ENCODE data around the gene USP47.

DNA sequence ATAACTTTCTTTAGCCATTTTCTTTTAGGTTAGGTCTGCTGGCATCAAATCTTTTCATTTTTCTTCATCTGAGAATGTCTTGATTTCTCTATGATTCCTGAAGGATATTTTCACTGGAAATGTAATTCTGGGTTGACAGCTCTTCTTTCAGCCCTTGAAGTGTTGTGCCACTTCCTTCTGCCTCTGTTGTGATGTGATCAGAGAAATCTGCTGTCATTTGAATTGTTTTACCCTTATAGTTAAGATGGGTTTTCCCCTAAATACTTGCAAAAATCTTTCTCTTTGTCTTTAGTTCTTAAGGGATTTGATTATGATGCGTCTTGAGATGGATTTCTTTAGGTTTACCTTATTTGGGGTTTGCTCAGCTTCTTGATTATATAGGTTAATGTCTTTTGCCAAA lies 23.0 kb downstream of the USP47 start:
- TF ChIP-seq ZNF571 (tag by site-specific recombination; IDR thresholded peaks at IDR 0.05) (no peak), ZNF274 (IDR thresholded peaks at IDR 0.05; ENCODE audit: low read length) (no peak), ZNF274 (tag by site-specific recombination; IDR thresholded peaks at IDR 0.05; ENCODE audit: borderline replicate concordance) (no peak), ZNF776 (tag by site-specific recombination; IDR thresholded peaks at IDR 0.05; ENCODE audit: borderline replicate concordance) (no peak), ZNF174 (tag by site-specific recombination; IDR thresholded peaks at IDR 0.05) (no peak), PRDM1 (tag by site-specific recombination; IDR thresholded peaks at IDR 0.05) (no peak)
- TF ChIP-seq, protein P1, sequence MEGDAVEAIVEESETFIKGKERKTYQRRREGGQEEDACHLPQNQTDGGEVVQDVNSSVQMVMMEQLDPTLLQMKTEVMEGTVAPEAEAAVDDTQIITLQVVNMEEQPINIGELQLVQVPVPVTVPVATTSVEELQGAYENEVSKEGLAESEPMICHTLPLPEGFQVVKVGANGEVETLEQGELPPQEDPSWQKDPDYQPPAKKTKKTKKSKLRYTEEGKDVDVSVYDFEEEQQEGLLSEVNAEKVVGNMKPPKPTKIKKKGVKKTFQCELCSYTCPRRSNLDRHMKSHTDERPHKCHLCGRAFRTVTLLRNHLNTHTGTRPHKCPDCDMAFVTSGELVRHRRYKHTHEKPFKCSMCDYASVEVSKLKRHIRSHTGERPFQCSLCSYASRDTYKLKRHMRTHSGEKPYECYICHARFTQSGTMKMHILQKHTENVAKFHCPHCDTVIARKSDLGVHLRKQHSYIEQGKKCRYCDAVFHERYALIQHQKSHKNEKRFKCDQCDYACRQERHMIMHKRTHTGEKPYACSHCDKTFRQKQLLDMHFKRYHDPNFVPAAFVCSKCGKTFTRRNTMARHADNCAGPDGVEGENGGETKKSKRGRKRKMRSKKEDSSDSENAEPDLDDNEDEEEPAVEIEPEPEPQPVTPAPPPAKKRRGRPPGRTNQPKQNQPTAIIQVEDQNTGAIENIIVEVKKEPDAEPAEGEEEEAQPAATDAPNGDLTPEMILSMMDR (tag by site-specific recombination; IDR thresholded peaks at IDR 0.05): no peak
- TF ChIP-seq, protein P2, sequence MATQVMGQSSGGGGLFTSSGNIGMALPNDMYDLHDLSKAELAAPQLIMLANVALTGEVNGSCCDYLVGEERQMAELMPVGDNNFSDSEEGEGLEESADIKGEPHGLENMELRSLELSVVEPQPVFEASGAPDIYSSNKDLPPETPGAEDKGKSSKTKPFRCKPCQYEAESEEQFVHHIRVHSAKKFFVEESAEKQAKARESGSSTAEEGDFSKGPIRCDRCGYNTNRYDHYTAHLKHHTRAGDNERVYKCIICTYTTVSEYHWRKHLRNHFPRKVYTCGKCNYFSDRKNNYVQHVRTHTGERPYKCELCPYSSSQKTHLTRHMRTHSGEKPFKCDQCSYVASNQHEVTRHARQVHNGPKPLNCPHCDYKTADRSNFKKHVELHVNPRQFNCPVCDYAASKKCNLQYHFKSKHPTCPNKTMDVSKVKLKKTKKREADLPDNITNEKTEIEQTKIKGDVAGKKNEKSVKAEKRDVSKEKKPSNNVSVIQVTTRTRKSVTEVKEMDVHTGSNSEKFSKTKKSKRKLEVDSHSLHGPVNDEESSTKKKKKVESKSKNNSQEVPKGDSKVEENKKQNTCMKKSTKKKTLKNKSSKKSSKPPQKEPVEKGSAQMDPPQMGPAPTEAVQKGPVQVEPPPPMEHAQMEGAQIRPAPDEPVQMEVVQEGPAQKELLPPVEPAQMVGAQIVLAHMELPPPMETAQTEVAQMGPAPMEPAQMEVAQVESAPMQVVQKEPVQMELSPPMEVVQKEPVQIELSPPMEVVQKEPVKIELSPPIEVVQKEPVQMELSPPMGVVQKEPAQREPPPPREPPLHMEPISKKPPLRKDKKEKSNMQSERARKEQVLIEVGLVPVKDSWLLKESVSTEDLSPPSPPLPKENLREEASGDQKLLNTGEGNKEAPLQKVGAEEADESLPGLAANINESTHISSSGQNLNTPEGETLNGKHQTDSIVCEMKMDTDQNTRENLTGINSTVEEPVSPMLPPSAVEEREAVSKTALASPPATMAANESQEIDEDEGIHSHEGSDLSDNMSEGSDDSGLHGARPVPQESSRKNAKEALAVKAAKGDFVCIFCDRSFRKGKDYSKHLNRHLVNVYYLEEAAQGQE (tag by site-specific recombination; IDR thresholded peaks at IDR 0.05): no peak
- TF ChIP-seq, protein P3, sequence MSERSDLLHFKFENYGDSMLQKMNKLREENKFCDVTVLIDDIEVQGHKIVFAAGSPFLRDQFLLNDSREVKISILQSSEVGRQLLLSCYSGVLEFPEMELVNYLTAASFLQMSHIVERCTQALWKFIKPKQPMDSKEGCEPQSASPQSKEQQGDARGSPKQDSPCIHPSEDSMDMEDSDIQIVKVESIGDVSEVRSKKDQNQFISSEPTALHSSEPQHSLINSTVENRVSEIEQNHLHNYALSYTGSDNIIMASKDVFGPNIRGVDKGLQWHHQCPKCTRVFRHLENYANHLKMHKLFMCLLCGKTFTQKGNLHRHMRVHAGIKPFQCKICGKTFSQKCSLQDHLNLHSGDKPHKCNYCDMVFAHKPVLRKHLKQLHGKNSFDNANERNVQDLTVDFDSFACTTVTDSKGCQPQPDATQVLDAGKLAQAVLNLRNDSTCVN (tag by site-specific recombination; optimal IDR thresholded peaks at IDR 0.05): no peak
- TF ChIP-seq, protein P4, sequence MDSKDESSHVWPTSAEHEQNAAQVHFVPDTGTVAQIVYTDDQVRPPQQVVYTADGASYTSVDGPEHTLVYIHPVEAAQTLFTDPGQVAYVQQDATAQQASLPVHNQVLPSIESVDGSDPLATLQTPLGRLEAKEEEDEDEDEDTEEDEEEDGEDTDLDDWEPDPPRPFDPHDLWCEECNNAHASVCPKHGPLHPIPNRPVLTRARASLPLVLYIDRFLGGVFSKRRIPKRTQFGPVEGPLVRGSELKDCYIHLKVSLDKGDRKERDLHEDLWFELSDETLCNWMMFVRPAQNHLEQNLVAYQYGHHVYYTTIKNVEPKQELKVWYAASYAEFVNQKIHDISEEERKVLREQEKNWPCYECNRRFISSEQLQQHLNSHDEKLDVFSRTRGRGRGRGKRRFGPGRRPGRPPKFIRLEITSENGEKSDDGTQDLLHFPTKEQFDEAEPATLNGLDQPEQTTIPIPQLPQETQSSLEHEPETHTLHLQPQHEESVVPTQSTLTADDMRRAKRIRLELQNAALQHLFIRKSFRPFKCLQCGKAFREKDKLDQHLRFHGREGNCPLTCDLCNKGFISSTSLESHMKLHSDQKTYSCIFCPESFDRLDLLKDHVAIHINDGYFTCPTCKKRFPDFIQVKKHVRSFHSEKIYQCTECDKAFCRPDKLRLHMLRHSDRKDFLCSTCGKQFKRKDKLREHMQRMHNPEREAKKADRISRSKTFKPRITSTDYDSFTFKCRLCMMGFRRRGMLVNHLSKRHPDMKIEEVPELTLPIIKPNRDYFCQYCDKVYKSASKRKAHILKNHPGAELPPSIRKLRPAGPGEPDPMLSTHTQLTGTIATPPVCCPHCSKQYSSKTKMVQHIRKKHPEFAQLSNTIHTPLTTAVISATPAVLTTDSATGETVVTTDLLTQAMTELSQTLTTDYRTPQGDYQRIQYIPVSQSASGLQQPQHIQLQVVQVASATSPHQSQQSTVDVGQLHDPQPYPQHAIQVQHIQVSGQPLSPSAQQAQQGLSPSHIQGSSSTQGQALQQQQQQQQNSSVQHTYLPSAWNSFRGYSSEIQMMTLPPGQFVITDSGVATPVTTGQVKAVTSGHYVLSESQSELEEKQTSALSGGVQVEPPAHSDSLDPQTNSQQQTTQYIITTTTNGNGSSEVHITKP (tag by site-specific recombination; IDR thresholded peaks at IDR 0.05): no peak

Measured in HEK293 (cell line).